Measurements from ENCODE around the gene GABBR1. TPM values are rescaled to one million over a fixed set of nuclear protein-coding genes. Genes with fewer than 3 reads are reported as not detected.
A peak's percentile ranks its signal among the peaks of the same experiment; 100 is the strongest.

The GABBR1 gene
- total RNA-seq, 2 experiments from 2014 or later: 6.0 to 8.1 TPM

DNA sequence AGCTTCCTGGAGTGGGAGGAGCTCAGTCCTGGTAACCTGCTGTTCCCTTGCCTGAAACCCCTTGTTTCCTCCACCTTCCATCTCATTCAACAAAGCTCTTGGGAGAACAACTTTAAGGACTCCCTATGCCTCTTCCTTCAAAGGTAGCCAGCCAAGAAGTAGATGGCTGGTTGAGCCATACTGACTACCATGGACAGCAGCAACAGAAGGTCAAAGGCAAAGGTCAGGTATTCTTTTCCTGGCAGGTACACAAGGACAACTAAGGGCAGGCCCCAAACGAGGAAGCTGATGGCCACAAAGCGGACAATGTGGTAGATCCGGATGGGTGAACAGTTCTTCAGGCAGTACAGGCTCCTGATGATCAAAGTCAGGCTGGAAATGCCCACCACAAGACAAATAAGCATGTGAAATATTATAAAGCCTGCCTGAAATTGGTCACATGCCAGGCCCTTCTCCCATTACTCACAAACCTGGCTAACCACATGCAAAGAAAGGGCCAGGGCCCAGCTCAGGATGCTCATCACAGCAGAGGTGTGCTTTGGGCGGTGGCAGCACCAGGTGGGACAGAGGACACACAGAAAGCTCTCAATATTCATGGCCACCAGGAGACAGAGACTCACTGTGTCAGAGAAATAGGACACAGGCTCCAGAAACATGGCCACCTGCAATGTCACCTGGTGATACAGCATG lies 95.1 kb downstream of the GABBR1 start:
- no peak overlapping the region for H3K27ac Mint-ChIP-seq
- H3K4me1 Mint-ChIP-seq: no peaks in the 10 kb centered on the region
- no peaks in the 10 kb centered on the region for H3K36me3 Mint-ChIP-seq
- peaks cover 15% of the 10 kb centered on the region for H3K27me3 Mint-ChIP-seq
- CTCF ChIA-PET: no interaction called here
- no peak overlapping the region for H3K4me3 Mint-ChIP-seq
- no peak for ATAC-seq
- no peaks in the 10 kb centered on the region for H3K9me3 Mint-ChIP-seq (ENCODE audit: low read depth)
- peak; percentile 21 for DNase-seq

DNA sequence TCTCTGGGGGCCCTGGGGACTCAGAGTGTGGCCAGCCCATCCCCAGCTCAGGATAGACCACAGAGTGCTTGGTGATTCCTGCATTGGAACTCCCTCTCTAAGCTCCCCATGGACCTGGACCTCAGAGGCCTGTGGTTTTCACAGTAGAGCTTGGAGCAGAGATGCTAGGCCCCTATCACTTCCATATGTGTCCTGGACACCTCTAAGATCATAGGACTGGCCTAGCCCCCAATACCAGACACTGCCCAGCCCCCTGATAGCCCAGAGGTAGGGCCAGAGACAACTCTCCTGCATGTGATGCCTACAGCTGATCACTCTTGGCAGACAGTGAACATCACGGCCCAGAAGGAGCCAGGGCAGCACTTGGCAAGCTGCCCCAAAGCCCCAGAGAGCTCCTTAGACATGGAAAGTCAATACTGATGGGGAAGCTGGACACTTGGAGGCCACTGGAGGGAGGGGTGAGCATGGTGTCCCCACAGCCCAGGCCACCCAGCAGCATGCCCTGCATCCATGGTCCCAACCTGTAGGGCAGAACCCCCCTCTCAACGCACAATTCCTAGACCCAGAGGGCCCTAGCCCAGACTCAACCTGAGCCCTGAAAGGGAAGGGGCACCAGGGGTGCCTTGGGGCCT lies 100.5 kb downstream of the GABBR1 start:
- H3K4me1 Mint-ChIP-seq: no peaks in the 10 kb centered on the region
- H3K4me3 Mint-ChIP-seq: no peak overlapping the region
- peaks cover 5% of the 10 kb centered on the region for H3K27me3 Mint-ChIP-seq
- CTCF ChIA-PET: no interaction called here
- H3K36me3 Mint-ChIP-seq: no peaks in the 10 kb centered on the region
- ATAC-seq (no peak), DNase-seq (peak; percentile 36)
- no peaks in the 10 kb centered on the region for H3K9me3 Mint-ChIP-seq (ENCODE audit: low read depth)
- H3K27ac Mint-ChIP-seq: no peak overlapping the region

DNA sequence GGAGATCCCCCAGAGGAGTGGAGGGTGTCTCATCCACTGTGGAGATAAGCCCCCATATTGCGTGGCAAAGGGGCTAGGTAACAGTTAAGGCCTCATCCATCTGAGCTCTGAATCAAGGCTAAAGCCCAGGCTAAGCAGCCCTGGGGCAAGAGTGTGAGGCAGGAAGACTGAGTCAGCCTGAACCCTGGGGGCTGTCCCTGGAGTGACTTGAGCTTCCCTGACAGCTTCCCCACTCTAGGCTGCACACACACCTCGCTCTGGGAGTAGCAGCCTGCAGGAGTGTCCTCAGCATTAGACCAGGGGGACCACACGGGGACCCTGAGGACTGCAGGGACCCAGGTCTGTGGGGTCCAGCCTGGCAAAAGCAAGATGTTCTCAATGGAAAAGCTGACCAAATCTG lies 101.3 kb downstream of the GABBR1 start:
- Mint-ChIP-seq H3K4me3 (no peak overlapping the region), H3K4me1 (no peaks in the 10 kb centered on the region), H3K36me3 (no peaks in the 10 kb centered on the region), H3K27ac (no peak overlapping the region), H3K9me3 (ENCODE audit: low read depth) (no peaks in the 10 kb centered on the region), H3K27me3 (peaks cover 10% of the 10 kb centered on the region)
- DNase-seq (peak; percentile 42), ATAC-seq (peak; percentile 36)
- CTCF ChIA-PET: no interaction called here

DNA sequence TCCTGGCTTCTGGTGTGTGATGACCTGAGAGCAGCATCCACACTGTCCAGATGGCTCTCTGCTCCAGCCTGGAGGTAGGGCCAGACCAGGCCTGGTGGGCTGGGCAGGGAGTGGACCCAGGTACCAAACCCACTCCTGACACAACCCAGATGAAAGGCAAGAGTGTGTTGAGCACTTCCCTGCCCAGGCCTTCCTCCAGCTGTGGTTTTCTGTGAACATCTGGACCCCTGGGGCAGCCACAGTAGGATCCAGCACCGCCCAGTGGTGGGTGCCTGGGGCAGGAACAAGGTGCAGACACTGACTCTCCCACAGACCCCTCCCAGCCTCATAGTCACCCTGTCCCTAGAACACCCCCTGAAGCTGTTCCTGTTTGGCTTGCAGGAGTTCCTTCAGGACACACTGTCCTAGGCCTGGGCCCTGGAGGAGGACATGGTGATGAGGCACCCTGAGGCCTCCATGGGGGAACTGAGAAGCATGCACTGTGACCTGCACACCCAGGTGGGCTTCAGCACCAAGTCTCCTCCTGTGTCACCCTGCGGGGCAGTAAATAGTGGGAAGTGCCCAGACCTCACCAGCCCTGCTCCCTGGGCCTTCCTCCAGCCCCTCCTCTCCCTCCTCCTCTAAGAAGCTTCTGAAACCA lies 102.2 kb downstream of the GABBR1 start:
- H3K27ac Mint-ChIP-seq: no peak overlapping the region
- peak; percentile 33 for DNase-seq
- CTCF ChIA-PET: no interaction called here
- no peak overlapping the region for H3K4me3 Mint-ChIP-seq
- no peaks in the 10 kb centered on the region for H3K9me3 Mint-ChIP-seq (ENCODE audit: low read depth)
- H3K36me3 Mint-ChIP-seq: no peaks in the 10 kb centered on the region
- ATAC-seq: no peak
- H3K4me1 Mint-ChIP-seq: no peaks in the 10 kb centered on the region
- H3K27me3 Mint-ChIP-seq: peaks cover 16% of the 10 kb centered on the region

DNA sequence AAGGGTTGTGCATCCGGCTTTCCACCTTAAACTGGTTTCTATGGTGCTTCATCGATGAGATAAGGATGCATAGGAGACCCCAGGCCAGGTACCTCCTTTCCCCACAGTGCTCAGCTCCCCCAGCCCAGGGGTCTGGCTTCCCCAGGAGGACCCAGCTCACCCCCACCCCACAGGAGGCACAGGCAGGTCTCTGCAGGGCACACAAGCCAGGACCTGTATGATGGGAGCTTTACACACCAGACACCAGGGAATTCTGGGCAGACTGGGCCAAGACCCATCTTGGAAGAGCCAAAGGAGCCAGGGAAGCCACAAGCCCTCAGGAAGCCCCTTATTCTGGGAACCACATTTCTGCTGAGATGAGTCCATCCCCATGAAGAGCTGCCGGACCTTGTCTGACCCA lies 103.0 kb downstream of the GABBR1 start:
- CTCF ChIA-PET: no interaction called here
- Mint-ChIP-seq H3K4me3 (no peak overlapping the region), H3K36me3 (no peaks in the 10 kb centered on the region), H3K9me3 (ENCODE audit: low read depth) (no peaks in the 10 kb centered on the region), H3K4me1 (no peaks in the 10 kb centered on the region), H3K27me3 (peaks cover 24% of the 10 kb centered on the region), H3K27ac (no peak overlapping the region)
- DNase-seq: peak; percentile 26
- no peak for ATAC-seq

DNA sequence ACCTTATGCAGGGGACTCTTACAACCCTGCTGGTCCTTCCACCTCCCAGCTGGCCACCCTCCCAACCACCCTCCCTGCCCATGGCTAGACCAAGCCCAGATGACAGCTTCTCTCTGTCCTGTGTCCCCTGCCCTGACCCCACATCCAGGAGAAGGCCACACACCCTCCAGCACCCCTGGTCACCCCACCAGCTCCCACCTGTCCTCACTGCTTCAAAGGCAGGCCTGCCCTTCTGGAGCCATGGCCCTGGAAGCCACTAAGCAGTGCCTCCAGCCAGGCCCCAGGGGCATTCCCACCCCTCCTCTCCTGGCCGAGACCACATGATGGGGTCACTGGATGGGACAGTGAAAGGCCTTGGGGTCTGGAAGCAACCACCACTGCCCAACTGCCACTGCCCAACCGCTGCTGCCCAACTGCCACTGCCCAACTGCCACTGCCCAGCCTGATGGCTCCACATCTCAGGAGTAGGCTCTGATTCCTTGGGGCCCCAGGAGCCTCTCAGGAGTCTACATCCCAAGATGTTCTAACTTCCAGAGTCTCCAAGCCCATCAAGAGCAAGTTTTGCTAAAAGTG lies 103.9 kb downstream of the GABBR1 start:
- Mint-ChIP-seq H3K4me3 (no peak overlapping the region), H3K9me3 (ENCODE audit: low read depth) (no peaks in the 10 kb centered on the region), H3K4me1 (no peaks in the 10 kb centered on the region), H3K27ac (no peak overlapping the region), H3K27me3 (peaks cover 31% of the 10 kb centered on the region), H3K36me3 (peaks cover 1% of the 10 kb centered on the region)
- DNase-seq: peak; percentile 28
- CTCF ChIA-PET: no interaction called here
- ATAC-seq: no peak

DNA sequence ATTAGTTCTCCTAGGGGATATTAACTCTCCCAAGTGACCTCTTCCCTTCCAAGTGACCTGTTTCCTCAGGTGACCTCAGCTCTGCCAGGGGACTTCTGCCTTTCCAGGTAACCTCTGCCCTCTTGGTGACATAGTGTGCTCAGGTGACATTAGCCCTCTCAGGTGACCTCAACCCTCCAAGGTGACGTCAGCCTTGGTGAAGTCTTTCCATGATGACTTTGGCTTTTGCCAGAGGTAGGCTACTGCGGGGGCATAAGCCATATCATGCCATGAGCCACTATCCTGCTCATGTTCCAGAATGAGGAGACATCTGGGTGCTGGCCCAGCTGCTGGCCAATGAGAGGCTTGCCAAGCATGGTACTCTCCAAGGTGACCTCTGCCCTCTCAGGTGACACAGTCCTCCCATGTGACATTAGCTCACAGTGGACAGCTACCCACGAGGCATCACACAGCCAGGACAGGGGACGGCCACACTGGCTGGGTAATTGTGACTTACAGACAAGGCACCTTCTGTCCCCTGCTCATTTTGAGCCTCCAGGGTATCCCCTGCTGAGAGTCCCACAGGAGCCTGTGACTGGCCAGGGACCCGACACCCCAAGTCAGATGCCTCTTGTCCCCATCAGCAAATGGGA lies 104.6 kb downstream of the GABBR1 start:
- no peak overlapping the region for H3K27ac Mint-ChIP-seq
- CTCF ChIA-PET: no interaction called here
- no peaks in the 10 kb centered on the region for H3K9me3 Mint-ChIP-seq (ENCODE audit: low read depth)
- no peak overlapping the region for H3K4me3 Mint-ChIP-seq
- H3K36me3 Mint-ChIP-seq: peaks cover 1% of the 10 kb centered on the region
- peak; percentile 34 for DNase-seq
- H3K4me1 Mint-ChIP-seq: no peaks in the 10 kb centered on the region
- no peak for ATAC-seq
- peaks cover 33% of the 10 kb centered on the region for H3K27me3 Mint-ChIP-seq

DNA sequence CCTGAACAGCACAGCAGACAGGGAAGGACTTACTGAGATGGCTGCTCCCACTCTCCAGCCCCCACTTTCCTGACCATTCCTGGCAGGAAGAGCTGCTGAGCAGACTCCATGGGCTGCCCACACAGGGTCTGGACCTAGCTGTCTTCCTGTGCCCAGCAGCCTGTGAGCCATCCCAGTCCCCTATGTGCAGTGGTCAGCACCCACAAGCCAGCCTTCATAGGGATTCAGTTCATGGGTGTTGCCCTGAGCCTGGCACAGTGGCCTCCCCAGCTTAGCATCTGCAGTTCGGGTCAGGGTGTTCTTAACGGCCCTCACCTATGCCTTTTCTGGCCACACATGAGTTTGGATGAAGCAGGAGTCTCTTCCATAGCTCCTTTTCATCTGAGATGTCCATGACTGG lies 105.4 kb downstream of the GABBR1 start:
- ATAC-seq: no peak
- no peak for DNase-seq
- no peaks in the 10 kb centered on the region for H3K4me1 Mint-ChIP-seq
- H3K4me3 Mint-ChIP-seq: no peak overlapping the region
- H3K36me3 Mint-ChIP-seq: peaks cover 1% of the 10 kb centered on the region
- H3K27ac Mint-ChIP-seq: no peak overlapping the region
- CTCF ChIA-PET: no interaction called here
- peaks cover 2% of the 10 kb centered on the region for H3K9me3 Mint-ChIP-seq (ENCODE audit: low read depth)
- peaks cover 40% of the 10 kb centered on the region for H3K27me3 Mint-ChIP-seq

DNA sequence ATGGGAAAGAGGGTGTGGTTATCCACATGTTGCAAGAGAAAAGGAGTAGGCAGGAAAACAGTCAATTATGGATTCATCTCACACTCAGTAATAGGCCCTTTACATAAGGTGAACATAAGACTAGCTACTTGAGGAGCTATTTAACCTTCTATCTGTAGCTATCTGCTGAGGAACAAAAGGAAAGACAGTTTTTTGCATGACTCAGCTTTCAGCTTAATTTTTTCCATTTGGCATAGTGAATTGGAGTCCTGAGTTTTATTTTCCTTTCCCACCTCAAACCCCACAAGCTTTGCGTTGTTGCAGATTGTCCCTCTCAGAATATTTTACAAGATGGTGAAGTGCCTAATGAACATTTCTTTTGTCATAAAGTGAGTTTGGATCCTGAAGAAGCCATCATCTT lies 105.9 kb downstream of the GABBR1 start:
- CTCF ChIA-PET: interaction anchor here (0.9 kb wide), 1 partner anchor 123 kb away, joined by 3 read pairs; no protein-coding TSS in a partner anchor
- H3K4me3 Mint-ChIP-seq: no peak overlapping the region
- H3K27me3 Mint-ChIP-seq: peaks cover 40% of the 10 kb centered on the region
- H3K36me3 Mint-ChIP-seq: peaks cover 1% of the 10 kb centered on the region
- H3K9me3 Mint-ChIP-seq (ENCODE audit: low read depth): peaks cover 2% of the 10 kb centered on the region
- DNase-seq (no peak), ATAC-seq (no peak)
- H3K4me1 Mint-ChIP-seq: no peaks in the 10 kb centered on the region
- no peak overlapping the region for H3K27ac Mint-ChIP-seq

DNA sequence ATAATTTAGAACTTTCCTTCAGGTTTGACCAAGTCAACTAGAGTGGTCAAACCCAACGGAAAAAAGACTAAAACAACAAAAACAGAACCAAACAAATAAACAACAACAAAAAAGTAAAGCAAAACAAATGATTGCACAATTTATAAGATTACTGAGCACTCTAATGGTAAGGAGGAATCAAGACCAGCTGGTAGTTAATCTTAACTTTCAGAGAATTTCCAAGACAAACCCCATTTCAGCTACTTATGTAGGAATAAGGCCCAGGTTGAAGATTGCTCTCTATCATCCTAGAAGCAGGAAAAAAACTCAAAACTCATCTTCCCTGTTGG lies 107.7 kb downstream of the GABBR1 start:
- ATAC-seq (no peak), DNase-seq (no peak)
- Mint-ChIP-seq H3K27ac (no peak overlapping the region), H3K27me3 (peaks cover 47% of the 10 kb centered on the region), H3K9me3 (ENCODE audit: low read depth) (peaks cover 2% of the 10 kb centered on the region), H3K4me1 (no peaks in the 10 kb centered on the region), H3K4me3 (no peak overlapping the region), H3K36me3 (peaks cover 1% of the 10 kb centered on the region)
- CTCF ChIA-PET: no interaction called here

DNA sequence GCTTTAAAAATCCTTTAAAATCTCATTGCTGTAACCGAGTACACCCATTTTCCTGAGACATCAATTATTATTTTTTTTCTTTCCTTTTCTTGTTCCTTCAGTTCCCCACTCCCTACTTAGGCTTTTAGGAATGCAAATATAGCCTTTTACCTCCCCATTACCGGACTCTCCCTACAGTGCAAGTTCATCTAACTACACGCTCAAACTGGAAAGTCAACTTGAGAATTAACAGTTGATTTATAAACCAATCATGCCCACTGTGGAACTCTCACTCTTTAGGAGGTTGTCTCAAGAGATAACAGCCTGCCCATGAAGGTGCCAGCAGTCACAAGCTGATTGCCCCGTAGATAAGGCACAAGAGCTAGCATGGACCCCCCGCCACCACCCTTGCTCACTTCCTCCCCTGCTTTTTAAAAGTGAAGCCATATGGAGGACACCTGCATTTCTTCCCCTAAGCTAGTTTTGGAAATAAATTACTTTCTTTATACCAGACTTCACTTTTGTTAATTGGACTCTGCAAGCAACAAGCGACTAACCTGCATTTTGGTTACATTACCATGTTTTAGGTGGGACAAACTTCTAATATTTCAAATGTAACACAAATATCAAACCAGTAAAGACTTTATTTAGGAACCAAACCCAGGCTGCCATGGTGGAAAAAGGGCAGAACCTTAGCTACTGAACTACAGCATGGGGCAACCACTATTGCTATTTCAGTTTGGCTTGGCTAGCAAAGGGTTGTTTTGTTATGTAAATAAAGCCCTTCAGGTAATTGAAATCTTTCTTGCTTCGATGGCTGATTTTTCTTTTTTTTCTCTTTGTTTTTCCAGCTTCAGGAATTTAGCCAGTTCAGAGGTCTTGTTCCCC lies 108.3 kb downstream of the GABBR1 start:
- Mint-ChIP-seq H3K36me3 (peaks cover 1% of the 10 kb centered on the region), H3K4me3 (no peak overlapping the region), H3K27me3 (peaks cover 49% of the 10 kb centered on the region), H3K9me3 (ENCODE audit: low read depth) (peaks cover 2% of the 10 kb centered on the region), H3K4me1 (no peaks in the 10 kb centered on the region), H3K27ac (no peak overlapping the region)
- DNase-seq: no peak
- CTCF ChIA-PET: no interaction called here
- ATAC-seq: no peak

DNA sequence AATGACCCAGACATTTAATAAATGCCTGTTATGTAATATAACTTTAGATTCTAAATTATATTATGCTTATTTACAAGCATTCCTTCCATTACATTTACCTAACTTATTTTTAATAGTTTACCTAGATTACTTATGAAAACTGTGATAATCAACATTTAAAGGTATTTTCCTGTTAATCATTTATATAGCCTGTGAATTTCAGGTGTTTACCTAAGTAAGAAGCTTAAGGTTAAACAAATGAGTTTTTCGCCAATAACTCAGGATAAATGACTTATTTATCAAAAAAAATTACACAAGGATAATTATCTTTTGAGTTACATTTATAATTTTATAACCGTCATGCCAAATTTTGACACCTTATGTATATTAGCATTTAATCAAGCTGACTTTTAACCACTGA lies 108.9 kb downstream of the GABBR1 start:
- DNase-seq (no peak), ATAC-seq (no peak)
- Mint-ChIP-seq H3K27me3 (peaks cover 49% of the 10 kb centered on the region), H3K27ac (no peak overlapping the region), H3K36me3 (peaks cover 1% of the 10 kb centered on the region), H3K9me3 (ENCODE audit: low read depth) (peaks cover 2% of the 10 kb centered on the region), H3K4me3 (no peak overlapping the region), H3K4me1 (no peaks in the 10 kb centered on the region)
- CTCF ChIA-PET: no interaction called here

DNA sequence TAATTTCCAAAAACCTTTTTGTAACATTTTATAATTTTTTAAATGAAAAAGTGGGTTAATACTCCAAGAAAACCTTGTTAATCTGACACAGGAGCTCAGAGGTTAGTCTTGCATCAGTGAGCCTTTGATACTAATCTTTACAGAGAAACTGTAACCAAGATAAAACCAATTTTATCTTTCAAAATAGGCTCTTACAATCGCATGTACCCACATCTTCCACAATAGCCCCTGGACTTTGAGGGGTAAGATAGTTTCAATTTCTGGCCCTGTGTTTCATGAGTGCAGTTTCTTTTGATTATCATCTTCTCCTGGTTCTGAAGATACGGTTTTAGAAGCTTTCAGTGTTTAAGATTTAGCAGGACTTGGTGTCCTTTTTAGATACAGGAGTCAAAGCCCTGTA lies 110.8 kb downstream of the GABBR1 start:
- Mint-ChIP-seq H3K36me3 (peaks cover 1% of the 10 kb centered on the region), H3K4me3 (no peak overlapping the region), H3K27me3 (peaks cover 42% of the 10 kb centered on the region), H3K4me1 (no peaks in the 10 kb centered on the region), H3K27ac (no peak overlapping the region), H3K9me3 (ENCODE audit: low read depth) (peaks cover 2% of the 10 kb centered on the region)
- ATAC-seq (no peak), DNase-seq (no peak)
- CTCF ChIA-PET: no interaction called here
